ENCODE results near the gene SF3B1. TPM values are rescaled to one million over a fixed set of nuclear protein-coding genes. Genes with fewer than 3 reads are reported as not detected.

Gene SF3B1
- total and polyA plus RNA-seq, 10 of the 15 experiments (the other 5 are each of a cell fraction or from before 2014, with no cell fraction given), result 163 to 565 (median 239) TPM

- H3K4me2 ChIP-seq (ENCODE audit: control insufficient read depth, insufficient read depth), result no peak overlapping the region
- POLR2A ChIA-PET, result interaction anchor here (0.6 kb wide), 1 partner anchor 72 kb away, joined by 4 read pairs; no protein-coding TSS in a partner anchor
- CTCF ChIA-PET, result interaction anchor here (0.8 to 2.8 kb wide), 6 partner anchors 16 to 548 kb away, joined by 3 to 12 read pairs (median 3); no protein-coding TSS in a partner anchor
- SMC1A ChIA-PET (ENCODE audit: uncharacterized antibody, unreplicated experiment), result interaction anchor here (0.8 to 2.3 kb wide), 7 partner anchors 23 to 246 kb away, joined by 3 to 14 read pairs (median 3); no protein-coding TSS in a partner anchor
- H2AFZ ChIP-seq (ENCODE audit: control insufficient read depth, low read depth, low read length), result no peak overlapping the region
- no peaks in the 10 kb centered on the region; the same call in 2 of the 3 replicates for H3K9me3 ChIP-seq (replicated peaks; ENCODE audit: control insufficient read depth, insufficient read depth, low read length)
- H3K4me3 ChIP-seq, result no peak overlapping the region
- no peak overlapping the region for H3K9ac ChIP-seq (ENCODE audit: control insufficient read depth, insufficient read depth, low read length)
- RAD21 ChIA-PET (ENCODE audit: unreplicated experiment), result interaction anchor here (1.0 to 1.1 kb wide), 2 partner anchors 103 to 246 kb away, joined by 3 read pairs; no protein-coding TSS in a partner anchor
- H3K36me3 ChIP-seq (ENCODE audit: control insufficient read depth in 2 of 2, insufficient read depth in 2 of 2, low read length in 1 of 2), result no peaks in the 10 kb centered on the region; a peak in 1 of 4 replicates
- H3K27ac ChIP-seq (ENCODE audit: control insufficient read depth, insufficient read depth), result no peak overlapping the region
- FAIRE-seq (no peak), DNase-seq (ENCODE audit: low read depth, low spot score) (no peak), ATAC-seq (no peak)
- H3K27me3 ChIP-seq (replicated peaks in 1 of 2; ENCODE audit: control insufficient read depth in 2 of 2, insufficient read depth in 2 of 2, low read length in 1 of 2), result no peaks in the 10 kb centered on the region
- WGBS (ENCODE audit: insufficient coverage, insufficient replicate concordance, low lambda C conversion rate, missing lambda C conversion rate), result 37% methylated on average over 2 of the region's 2 CpGs
- TF ChIP-seq EZH2 (IDR thresholded peaks at IDR 0.05; ENCODE audit: borderline replicate concordance, control insufficient read depth, low read depth, low read length), result no peak
- TF ChIP-seq HDGF (IDR thresholded peaks at IDR 0.05), result no peak
- TF ChIP-seq SREBF2 (IDR thresholded peaks at IDR 0.05; ENCODE audit: low read length), result no peak
- no peak for TF ChIP-seq SIN3A (IDR thresholded peaks at IDR 0.05; ENCODE audit: low read depth, low read length)
- TF ChIP-seq ASH2L (IDR thresholded peaks at IDR 0.05; ENCODE audit: borderline replicate concordance, low read depth), result no peak
- no peak for TF ChIP-seq MAX (IDR thresholded peaks at IDR 0.05; ENCODE audit: low read depth, low read length)
- no peak for TF ChIP-seq PRDM15 (CRISPR knock-in tag; IDR thresholded peaks at IDR 0.05)
- TF ChIP-seq KLF5 (IDR thresholded peaks at IDR 0.05; ENCODE audit: partially characterized antibody), result no peak
- no peak for TF ChIP-seq CHD4 (IDR thresholded peaks at IDR 0.05)
- TF ChIP-seq RUNX3 (IDR thresholded peaks at IDR 0.05; ENCODE audit: low read length), result no peak
- no peak for TF ChIP-seq NFIC (IDR thresholded peaks at IDR 0.05; ENCODE audit: low read depth, low read length)
- no peak for TF ChIP-seq IKZF2 (IDR thresholded peaks at IDR 0.05)
- no peak for TF ChIP-seq ETV6 (conservative IDR thresholded peaks at IDR 0.05 in 1 of 2, IDR thresholded peaks at IDR 0.05 in 1 of 2; ENCODE audit: borderline replicate concordance in 1 of 2, low read depth in 1 of 2)
- no peak for TF ChIP-seq RB1 (IDR thresholded peaks at IDR 0.05; ENCODE audit: borderline replicate concordance)
- TF ChIP-seq CREB1 (IDR thresholded peaks at IDR 0.05; ENCODE audit: low read depth), result no peak
- in situ Hi-C loops (cut with MboI), result no loop called here
- no peaks in the 10 kb centered on the region for H3K79me2 ChIP-seq (ENCODE audit: control insufficient read depth, insufficient read depth, low read length)
- no peaks in the 10 kb centered on the region for H3K4me1 ChIP-seq (ENCODE audit: control insufficient read depth, insufficient read depth, low read length)
- no TSS peak for BruUV-seq (replicated peaks)
- no peaks in the 10 kb centered on the region for H4K20me1 ChIP-seq (ENCODE audit: control insufficient read depth, insufficient read depth)
- intact Hi-C loops (cut with micrococcal nuclease; ENCODE audit: unreplicated experiment), result no loop called here
Observed at GRCh38 chr2:197358931-197359330, 75.9 kb downstream of the SF3B1 start.

All from GM12878 (cell line).